IPS-NIHi11 (cell line): ENCODE data around the gene CUX1.
"Not testable (repeated sequence)": the region's sequence is repeated elsewhere in the genome, so short reads cannot be mapped to it uniquely, and the experiment has no call there.

Source experiments
- DNase-seq: peaks from one replicate; pipeline ENCODE4 v3.0.0; 2012; ENCODE audit warnings: mixed read lengths, low spot score

CUX1 gene

DNA sequence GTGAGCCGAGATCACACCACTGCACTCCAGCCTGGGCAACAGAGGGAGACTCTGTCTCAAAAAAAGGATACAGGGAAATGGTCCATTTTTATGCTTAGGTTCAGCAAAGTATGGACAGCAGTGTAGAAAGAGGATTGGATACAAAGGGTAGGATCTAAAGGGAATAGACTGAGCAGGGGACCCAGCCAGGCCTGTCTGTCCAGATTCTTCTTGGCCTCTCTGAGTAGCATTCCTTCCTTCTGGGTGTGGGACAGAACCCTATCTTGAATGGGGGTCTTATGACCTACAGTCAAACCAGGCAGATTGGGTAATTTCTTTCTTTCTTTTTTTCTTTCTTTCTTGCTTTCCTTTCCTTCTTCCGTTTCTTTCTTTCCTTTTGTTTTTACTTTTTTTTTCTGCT is 494.9 kb downstream of the CUX1 start:
- no peak for DNase-seq

DNA sequence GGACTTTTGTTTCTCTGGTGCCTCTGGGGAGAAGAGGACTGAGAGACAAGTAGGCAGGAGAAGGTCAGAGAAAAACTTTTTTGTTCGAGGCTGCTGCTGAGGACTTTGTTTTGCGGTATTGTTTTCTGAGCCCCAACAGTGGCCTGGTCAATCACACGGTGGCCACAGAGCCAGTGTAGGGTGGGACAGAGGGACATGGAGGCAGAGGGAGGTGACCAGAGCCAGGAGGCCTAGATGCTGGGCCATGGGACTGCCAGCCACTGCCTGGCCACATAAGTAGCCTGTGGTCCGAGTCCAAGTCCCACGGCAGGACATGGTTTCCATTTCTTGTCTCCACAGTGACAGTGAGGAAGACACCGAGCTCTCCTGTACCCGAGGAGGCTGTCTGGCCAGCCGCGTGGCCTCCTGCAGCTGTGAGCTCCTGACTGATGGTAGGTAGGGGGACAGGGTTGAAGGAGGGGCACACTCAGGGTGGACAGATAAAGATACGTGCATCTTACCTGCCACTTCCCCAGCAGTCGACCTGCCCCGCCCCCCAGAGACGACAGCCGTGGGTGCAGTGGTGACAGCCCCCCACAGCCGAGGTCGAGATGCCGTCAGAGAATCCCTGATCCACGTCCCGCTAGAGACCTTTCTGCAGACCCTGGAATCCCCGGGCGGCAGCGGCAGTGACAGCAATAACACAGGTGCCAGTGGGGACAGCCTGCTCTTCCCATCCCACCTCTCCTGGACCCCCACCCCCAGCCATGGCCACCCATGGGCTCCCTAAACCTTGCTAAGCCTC is 496.8 kb downstream of the CUX1 start:
- no peak for DNase-seq

DNA sequence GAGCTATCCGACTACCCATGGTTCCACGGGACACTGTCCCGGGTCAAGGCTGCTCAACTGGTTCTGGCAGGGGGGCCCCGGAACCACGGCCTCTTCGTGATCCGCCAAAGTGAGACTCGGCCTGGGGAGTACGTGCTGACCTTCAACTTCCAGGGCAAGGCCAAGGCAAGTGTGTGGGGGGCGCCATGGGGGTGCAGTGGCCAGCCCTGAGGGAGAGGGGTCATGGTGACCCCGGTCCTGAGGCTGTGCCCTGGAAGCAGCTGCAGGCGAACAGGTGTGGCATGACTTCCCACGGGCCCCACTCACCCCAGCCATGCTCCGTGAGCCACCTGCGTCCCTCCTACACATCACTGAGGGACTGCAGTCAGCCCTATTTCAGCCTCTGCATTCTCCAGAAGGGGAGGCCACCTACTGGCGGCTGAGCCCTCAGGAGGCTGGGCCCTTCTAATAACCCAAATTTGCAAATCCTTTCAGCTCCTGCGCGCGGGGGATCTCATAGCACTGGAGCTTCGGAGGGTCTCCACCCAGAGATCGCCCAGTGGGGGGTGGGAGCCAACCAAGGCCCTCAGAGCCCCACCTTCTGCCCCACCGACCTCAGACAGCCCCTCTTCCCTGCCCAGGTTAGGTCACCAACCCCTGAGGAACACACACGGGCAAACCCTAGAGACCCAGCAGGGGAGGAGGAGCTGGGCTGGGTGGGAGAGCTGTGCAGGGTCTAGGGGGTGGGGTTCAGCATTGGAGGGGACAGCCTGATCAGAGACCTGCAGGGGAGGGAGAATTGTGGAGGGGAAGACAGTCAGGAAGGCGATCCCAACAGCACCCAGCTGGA is 500.0 kb downstream of the CUX1 start:
- peak; percentile 69 for DNase-seq

DNA sequence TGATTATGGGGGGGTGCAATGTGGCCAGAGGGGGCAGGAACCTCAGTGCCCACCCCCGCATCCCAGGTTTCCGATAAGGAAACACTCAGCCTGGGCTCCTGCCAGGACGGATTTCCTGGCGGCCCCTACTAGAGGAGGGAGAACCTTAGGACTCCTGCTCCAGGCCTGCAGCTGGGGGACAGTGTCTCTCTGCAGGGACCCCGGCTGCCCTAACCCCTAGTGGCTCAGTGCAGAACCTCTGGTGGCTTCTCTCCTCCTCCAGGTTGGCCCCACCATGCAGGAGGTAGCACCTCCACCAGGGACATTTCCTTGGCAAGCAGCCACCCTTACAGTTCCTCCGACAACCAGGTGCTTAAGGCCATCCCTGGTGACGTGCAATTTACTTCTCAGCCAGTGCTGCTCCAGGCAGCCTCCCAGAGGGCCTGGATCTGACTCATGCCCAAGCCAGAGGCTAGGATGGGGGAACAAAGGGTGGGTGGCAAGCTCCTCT is 501.1 kb downstream of the CUX1 start:
- DNase-seq: no peak

DNA sequence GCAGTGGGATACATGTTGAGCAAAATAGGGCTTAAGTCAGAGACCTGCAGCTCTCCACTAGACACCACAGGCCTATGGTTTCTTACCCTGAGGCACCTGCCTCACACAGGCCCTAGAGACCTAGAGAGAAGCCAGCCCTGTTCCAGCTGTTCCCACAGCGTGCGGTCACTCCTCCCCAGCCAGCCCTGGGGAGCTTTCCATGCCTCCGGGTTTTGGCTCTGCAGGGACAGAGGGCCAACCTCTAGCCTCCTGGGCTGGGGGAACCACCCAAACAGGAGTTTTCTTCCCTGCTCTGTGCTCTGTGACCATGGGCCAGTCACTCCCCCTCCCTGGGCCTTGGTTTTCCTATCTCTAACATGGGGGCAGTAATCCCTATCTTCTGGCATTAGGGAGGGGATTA is 502.2 kb downstream of the CUX1 start:
- DNase-seq: no peak

DNA sequence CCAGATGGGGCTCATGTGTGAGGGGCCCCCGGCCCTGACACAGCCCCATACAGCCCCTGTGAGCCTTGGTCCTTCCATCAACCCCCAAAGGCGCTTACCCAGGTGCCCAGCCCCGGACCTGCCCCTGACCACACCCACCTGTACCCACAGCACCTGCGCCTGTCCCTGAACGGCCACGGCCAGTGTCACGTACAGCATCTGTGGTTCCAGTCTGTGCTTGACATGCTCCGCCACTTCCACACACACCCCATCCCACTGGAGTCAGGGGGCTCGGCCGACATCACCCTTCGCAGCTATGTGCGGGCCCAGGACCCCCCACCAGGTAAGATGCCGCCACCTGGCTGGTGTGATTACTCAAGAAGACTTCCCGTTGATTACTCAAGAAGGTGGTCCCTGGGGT is 502.8 kb downstream of the CUX1 start:
- no peak for DNase-seq

DNA sequence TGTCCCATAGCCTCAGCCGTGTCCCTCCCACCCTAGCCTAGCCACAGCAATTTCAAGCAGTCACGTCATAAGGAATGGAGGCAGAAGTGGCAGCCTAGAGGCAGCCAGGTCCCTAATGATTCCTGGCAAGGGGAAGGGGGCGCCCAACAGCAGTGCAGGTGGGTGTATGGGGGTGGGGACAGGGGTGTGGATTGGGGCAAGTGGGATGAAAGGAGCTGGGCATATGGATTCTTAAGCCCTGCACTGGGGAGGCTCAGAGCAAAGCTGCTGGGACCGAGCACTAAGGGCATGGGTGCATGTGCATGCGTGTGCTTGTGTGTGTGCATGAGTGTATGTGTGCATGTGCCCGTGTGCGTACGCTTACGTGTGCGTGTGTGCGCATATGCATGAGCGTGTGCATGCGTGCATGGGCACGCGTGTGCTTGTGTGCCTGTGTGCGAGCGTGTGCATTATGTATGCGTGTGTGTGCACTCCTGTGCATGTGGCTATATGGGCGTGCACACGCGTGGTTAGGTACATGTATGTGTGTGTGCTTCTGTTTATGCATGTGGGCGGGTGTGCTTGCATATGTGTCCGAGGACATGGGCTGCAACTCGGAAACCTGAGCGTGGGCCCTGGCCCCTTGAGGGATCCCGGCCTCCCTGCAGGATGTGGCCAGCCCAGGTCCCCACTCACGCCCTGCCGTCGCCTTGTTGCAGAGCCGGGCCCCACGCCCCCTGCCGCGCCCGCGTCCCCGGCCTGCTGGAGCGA is 503.4 kb downstream of the CUX1 start:
- DNase-seq: no peak

DNA sequence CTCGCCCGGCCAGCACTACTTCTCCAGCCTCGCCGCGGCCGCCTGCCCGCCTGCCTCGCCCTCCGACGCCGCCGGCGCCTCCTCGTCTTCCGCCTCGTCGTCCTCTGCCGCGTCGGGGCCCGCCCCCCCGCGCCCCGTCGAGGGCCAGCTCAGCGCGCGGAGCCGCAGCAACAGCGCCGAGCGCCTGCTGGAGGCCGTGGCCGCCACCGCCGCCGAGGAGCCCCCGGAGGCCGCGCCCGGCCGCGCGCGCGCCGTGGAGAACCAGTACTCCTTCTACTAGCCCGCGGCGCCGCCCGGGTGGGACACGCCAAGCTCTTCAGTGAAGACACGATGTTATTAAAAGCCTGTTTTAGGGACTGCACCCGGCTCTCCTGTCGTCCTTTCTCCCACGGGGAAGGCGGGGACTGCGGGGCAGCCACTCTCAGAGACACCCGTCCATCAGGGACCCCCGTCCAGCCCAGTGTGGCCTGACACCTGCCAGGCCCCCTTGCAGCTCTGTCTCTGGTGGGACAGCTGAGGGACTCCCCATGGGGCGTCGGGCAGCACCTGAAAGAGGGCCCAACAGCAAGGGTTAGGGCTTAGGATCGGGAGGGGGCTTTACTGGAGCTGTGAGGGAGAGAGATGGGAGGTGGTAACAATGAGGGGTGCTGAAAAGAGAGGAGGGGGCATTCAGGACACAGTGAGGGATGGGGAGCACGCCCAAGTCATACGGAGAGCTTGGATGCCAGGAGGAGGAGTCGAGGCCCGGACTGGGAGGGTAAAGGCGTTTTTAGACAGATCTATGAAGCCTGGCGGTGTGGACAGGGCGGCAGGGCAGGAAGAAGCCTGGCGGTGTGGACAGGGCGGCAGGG is 504.1 kb downstream of the CUX1 start:
- DNase-seq: peak; percentile 93

DNA sequence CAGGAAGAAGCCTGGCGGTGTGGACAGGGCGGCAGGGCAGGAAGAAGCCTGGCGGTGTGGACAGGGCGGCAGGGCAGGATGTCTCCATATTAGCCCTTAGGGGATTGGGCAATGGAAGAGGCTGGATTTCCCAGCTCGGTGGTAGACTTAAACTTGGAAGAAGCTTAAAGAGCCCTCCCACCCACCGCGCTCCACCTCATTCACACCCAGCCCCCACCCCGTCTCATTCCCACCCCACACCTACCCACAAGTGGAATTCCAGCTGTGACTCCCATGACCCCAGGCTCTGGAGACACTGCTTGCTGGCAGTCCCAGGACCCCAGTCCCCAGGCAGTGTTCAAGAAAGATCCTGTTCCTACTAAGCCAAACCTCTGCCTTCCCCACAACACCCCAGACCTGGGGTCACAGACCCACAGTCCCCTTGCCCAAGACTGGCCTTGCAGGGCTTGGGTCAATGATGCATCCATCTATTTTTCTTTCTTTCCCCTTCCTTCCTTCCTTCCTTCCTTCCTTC is 504.8 kb downstream of the CUX1 start:
- DNase-seq: no peak

DNA sequence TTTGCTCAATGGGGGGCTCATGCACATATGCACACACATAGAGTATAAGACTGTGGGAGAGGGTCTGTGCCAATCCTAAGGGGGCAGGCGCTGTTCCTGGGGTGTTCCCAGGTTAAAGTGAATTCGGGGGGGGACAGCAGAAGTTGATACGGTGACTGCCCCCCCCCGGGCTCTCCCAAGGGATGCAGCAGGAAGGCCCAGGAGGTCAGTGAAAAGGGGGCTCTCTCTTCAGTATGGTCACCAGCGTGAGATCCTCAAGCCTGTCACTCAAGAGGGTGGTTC is 506.4 kb downstream of the CUX1 start:
- DNase-seq: no peak

DNA sequence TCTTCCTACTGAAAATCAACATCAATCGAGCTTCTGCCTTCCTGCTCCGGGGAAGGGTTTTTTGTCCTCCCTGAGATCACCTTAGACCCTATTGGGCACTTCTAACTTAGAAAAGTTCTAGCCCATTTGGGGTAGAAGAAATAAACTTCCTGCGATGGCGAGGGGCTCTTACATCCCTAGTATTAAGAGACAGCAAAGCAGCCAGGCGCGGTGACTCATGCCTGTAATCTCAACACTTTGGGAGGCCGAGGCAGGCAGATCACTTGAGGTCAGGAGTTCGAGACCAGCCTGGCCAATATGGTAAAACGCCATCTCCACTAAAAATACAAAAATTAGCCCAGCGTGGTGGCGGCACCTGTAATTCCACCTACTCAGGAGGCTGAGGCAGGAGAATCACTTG is 507.7 kb downstream of the CUX1 start:
- DNase-seq: not testable (repeated sequence)

DNA sequence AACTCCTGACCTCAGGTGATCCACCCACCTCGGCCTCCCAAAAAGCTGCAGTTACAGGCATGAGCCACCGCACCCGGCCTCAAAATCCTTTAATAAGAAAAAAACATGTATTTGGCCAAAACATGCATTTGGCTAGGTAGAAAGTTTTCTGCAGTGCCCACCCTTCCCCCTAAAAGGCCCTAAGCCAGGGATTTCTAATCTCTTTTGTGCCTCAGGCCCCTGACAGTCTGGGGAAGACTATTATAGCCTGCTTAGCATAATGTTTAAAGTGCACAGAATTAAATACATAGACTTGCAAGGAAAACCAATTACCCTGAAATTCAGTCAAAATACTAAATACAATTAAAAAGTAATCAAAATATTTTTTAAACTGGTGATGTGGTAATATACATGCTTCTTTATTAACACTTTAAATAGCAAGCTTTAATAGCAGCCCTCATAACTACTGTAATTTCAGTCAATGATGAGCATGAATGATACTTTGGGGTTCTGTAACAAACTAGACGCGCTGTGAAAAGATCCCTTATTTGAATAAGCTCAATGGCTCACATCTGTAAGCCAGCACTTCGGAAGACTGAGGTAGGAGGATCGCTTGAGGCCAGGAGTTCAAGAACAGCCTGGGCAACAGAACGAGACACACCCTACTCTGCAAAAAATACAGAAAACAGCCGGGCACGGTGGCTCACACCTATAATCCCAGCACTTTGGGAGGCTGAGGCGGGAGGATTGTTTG is 508.9 kb downstream of the CUX1 start:
- DNase-seq: no peak

DNA sequence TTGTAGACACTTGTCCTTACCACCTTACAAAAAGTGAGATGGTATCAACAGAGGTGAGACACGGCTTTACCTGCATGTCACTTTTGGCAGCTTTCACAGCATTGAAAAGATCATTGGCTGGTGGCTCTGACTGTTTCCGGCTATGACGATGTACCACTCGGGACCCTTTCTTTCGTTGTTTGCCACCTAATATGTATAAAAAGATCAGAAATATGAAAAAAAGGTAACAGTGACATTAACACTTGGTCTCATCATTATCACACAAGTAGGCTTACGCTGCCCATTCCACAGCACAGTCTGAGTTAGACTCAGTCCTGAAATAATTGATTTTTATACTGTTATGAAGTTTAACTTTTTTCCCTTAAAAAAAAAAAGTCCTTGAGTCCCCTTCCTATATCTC is 509.8 kb downstream of the CUX1 start:
- not testable (repeated sequence) for DNase-seq

DNA sequence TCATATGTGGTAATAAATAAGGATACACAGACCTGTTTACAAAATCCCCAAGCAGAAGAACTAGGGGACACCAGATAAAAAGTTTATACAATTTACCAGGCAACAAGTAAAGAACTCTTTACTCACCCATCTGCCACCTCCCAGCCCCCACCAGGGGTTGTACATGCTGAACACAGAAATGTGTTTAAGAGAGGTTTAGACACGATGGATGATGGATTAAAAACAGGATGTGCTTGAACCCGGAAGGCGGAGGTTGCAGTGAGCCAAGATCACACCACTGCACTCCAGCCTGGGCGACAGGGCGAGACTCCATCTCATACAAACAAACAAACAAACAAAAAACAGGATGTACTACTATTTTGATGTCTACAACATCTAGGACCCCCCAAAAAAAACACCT is 511.4 kb downstream of the CUX1 start:
- DNase-seq: not testable (repeated sequence)

DNA sequence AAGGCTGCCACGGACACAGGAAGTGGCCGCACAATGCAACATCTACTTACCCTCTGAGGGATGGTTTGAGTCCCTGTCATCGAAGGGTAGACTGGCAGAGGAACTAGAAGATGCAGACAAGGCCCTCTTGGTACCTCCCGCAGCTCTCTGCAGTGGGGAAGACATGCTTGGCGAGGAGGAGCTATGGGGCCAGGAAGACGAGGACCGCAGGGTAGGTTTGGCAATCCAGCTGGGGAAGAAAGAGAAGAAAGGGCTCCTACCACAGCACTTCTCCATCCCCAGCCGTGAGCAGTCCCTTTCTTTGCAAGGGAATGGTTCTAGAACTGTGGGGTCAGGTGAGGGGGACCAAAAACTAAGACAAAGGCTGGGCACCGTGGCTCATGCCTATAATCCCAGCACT is 511.9 kb downstream of the CUX1 start:
- DNase-seq: not testable (repeated sequence)

DNA sequence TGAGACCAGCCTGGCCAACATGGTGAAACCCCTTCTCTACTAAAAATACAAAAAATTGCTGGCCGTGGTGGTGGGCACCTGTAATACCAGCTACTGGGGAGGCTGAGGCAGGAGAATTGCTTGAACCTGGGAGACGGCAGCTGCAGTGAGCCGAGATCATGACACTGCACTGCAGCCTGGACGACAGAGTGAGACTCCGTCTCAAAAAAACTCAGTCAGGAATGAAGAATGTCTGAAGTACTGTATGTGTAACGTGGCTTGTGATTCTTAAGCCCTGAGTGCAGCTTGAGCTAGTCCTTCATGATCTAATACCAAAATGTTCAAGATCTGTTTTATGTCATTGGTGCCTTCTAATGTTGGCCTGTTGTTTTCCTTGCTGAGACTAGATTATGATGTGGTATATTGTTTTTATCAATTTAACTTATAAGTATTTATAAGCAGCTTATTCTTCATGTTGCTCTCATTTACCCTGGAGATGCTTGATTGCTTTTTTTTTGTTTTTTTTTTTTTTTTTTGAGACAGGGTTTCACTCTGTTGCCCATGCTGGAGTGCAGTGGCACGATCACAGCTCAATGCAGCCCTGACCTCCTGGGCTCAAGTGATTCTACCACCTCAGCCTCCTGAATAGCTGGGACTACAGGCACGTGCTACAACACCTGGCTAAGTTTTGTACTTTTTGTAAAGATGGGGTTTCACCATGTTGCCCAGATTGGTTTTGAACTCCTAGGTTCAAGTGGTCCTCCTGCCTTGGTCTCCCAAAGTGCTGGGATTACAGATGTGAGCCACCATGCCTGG is 513.4 kb downstream of the CUX1 start:
- DNase-seq: not testable (repeated sequence)
